SK-N-SH (cell line): Measurements from ENCODE around the gene TRPM6.

Experiments
- CHD2 ChIP-seq: fragments of 150-350 bp; IDR thresholded peaks from 2 replicates; pipeline ENCODE4 v1.6.1; 2018; ENCODE audit warnings: low read length; ENCODE audit not compliant: partially characterized antibody
- CTCF ChIP-seq: fragments of 200-600 bp; sonication (generic); IDR thresholded peaks from 2 replicates; pipeline ENCODE4 v1.6.1; 2017; ENCODE audit warnings: antibody characterized with exemption, mild to moderate bottlenecking, moderate library complexity
- GABPA ChIP-seq: IDR thresholded peaks from 2 replicates; pipeline ENCODE4 v1.4.0; 2012; ENCODE audit warnings: low read depth, mild to moderate bottlenecking
- MAX ChIP-seq: IDR thresholded peaks from 2 replicates; pipeline ENCODE4 v1.4.0; 2012; ENCODE audit warnings: low read depth
- POLR2AphosphoS5 ChIP-seq: IDR thresholded peaks from 2 replicates; pipeline ENCODE4 v1.6.1; 2012; ENCODE audit warnings: low read depth, low read length
- YY1 ChIP-seq: IDR thresholded peaks from 2 replicates; pipeline ENCODE4 v1.4.0; 2012; ENCODE audit warnings: low read depth, mild to moderate bottlenecking

DNA sequence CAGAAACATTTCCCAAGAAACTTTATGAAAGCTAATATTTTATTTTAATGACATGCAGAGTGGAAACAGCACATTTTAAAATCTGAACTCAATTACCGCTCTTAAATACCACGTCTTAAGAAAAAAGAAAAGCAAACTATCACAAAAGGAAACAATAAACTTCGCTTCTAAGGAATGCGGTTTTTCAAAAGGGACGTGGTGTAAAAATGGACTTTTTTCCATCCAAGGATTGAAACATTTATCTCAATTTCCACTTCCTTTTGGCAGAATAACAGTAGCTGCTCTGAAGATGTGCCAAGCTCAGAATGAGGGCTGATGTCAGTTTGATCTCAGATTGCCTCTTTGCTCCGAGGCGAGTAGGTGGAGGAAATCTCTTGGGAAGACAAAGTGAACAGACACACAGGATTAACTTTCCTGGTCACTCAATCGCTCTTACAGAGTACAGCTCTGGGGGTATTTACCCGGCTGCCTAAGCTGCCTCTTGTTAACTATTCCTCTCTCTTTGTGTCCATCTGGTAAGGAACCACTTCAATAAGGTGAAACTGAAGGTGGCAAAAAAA is 158.5 kb downstream of the TRPM6 start:
- TF ChIP-seq CHD2 (no peak), POLR2AphosphoS5 (no peak), CTCF (no peak), GABPA (no peak), MAX (no peak), YY1 (no peak)
